Ovary (tissue), 3 donors: ENCODE results near the gene VARS2.

Experiments
- CTCF ChIP-seq, 3 donors: fragments of 450-650 bp in 2 of 3; fragments of 200-600 bp in 1 of 3; IDR thresholded peaks; one replicate each; pipeline versions ENCODE4 v1.5.1 to v1.8.0; 2016 to 2022; ENCODE audit warnings: antibody characterized with exemption in 3 of 3, mild to moderate bottlenecking in 1 of 3
- POLR2A ChIP-seq: fragments of 450-650 bp; IDR thresholded peaks from one replicate; pipeline ENCODE4 v1.6.1; 2017; ENCODE audit warnings: antibody characterized with exemption, mild to moderate bottlenecking, moderate library complexity
- donor health status: DM: no; HTN: no; CAD: no.

DNA sequence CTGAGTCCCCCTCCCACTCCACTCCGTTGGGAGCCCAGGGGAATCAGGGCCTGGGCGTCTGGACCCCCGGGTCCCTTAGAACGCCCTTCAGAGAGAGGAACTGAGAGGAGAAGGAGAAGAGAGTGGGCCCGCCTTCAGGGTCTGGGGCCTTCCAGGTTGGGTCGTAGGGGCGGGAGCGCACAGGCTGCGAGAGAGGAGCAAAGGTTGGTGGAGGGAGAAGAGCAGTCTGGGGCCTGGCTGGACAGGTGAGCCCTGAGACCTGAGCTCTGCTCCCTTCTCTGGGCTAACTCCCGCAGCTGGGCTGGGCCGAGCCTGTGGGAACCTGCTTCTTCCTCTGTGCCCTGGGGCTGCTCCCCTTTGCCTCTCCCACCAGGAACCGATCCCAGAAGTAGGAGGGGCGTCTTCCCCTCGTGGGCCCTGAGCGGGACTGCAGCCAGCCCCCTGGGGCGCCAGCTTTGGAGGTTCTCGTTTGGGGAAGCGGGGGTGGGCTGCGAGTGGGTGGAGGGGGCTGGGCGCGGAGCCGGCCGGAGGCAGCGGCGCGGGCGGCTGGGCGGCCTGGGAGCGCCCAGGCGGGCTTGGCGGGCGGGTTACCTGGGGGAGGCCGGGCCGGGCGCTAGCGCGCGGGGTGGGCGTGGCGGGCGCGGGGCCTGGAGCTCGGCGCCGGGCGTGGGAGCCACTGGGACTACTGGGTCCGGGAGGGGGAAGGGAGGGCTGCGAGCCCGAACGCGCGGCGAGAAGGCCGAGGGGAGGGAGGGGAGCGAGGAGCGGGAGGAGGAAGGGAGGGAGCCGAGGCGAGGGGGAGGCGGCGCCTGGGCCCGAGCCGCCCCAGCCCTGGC is 30.1 kb upstream of the VARS2 start, which contains the start of gene DDR1:
- TF ChIP-seq POLR2A (peak; percentile 29), CTCF (IDR thresholded peaks at IDR 0.05) (no peak)
